Chondrocyte (in vitro differentiated cells): ENCODE data around the gene MTRF1. TPM values are rescaled to one million over a fixed set of nuclear protein-coding genes. Genes with fewer than 3 reads are reported as not detected.

Experiments used
- DNase-seq: peaks from one replicate; pipeline ENCODE4 v3.0.0; 2021; ENCODE audit warnings: mixed read lengths, low spot score
- H3K27ac Mint-ChIP-seq: one replicate; pipeline ENCODE4 v1.8.0; 2021; ENCODE audit warnings: mild to moderate bottlenecking, moderate library complexity, mixed read lengths; ENCODE audit not compliant: unreplicated experiment
- H3K27me3 Mint-ChIP-seq: 2 replicates; pipeline ENCODE4 v1.8.0; 2021; ENCODE audit warnings: low read depth, mixed read lengths
- H3K36me3 Mint-ChIP-seq: 2 replicates; pipeline ENCODE4 v1.8.0; 2021; ENCODE audit warnings: low read depth, mixed read lengths
- H3K4me1 Mint-ChIP-seq: 2 replicates; pipeline ENCODE4 v1.8.0; 2021; ENCODE audit warnings: low read depth, mild to moderate bottlenecking, mixed read lengths
- H3K4me3 Mint-ChIP-seq: one replicate; pipeline ENCODE4 v1.8.0; 2021; ENCODE audit warnings: mild to moderate bottlenecking, moderate library complexity, mixed read lengths; ENCODE audit not compliant: unreplicated experiment
- H3K9me3 Mint-ChIP-seq: 2 replicates; pipeline ENCODE4 v1.8.0; 2021; ENCODE audit warnings: low read depth, mixed read lengths
- total RNA-seq: library from RNA; stranded (reverse); gene quantifications from 3 replicates; pipeline ENCODE4 v1.2.1, GENCODE V29; 2021
- TF ChIP-seq, protein P1 (sequence below): fragments of 200-600 bp; sonication (generic); IDR thresholded peaks from 2 replicates; pipeline ENCODE4 v1.5.0; 2021; ENCODE audit warnings: antibody characterized with exemption, mild to moderate bottlenecking, moderate library complexity

Gene MTRF1
- total RNA-seq, 1 donor from 2014 or later = 8.2 TPM

DNA sequence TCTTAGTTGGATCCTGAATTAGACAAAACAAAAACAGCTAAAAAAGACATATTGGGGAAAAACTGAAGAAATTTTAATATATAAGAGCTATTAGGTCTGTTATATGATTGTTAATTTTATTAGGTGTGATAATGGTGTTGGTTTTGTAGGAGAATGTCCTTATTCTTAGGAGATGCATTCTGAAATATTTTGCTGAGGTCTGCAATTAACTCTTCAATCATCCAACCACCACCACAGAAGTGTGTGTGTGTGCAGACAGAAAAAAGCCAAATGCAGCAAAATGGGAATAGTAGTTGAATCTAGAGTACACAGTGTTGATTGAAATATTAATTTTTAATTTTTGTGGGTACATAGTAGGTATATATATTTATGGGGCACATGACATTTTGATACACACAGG is 56.9 kb downstream of the MTRF1 start:
- Mint-ChIP-seq H3K27me3 (no peaks in the 10 kb centered on the region), H3K9me3 (peaks cover 37% of the 10 kb centered on the region), H3K4me1 (no peaks in the 10 kb centered on the region), H3K27ac (no peak overlapping the region), H3K36me3 (peaks cover 8% of the 10 kb centered on the region), H3K4me3 (no peak overlapping the region)
- TF ChIP-seq, protein P1, sequence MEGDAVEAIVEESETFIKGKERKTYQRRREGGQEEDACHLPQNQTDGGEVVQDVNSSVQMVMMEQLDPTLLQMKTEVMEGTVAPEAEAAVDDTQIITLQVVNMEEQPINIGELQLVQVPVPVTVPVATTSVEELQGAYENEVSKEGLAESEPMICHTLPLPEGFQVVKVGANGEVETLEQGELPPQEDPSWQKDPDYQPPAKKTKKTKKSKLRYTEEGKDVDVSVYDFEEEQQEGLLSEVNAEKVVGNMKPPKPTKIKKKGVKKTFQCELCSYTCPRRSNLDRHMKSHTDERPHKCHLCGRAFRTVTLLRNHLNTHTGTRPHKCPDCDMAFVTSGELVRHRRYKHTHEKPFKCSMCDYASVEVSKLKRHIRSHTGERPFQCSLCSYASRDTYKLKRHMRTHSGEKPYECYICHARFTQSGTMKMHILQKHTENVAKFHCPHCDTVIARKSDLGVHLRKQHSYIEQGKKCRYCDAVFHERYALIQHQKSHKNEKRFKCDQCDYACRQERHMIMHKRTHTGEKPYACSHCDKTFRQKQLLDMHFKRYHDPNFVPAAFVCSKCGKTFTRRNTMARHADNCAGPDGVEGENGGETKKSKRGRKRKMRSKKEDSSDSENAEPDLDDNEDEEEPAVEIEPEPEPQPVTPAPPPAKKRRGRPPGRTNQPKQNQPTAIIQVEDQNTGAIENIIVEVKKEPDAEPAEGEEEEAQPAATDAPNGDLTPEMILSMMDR = no peak
- DNase-seq = no peak

- no peak for DNase-seq
- Mint-ChIP-seq H3K4me3 (no peak overlapping the region), H3K9me3 (peaks cover 18% of the 10 kb centered on the region), H3K4me1 (no peaks in the 10 kb centered on the region), H3K36me3 (peaks cover 2% of the 10 kb centered on the region), H3K27me3 (no peaks in the 10 kb centered on the region), H3K27ac (no peak overlapping the region)
- TF ChIP-seq, protein P1 = no peak
Observed at GRCh38 chr13:41203810-41204209, 59.6 kb downstream of the MTRF1 start.

DNA sequence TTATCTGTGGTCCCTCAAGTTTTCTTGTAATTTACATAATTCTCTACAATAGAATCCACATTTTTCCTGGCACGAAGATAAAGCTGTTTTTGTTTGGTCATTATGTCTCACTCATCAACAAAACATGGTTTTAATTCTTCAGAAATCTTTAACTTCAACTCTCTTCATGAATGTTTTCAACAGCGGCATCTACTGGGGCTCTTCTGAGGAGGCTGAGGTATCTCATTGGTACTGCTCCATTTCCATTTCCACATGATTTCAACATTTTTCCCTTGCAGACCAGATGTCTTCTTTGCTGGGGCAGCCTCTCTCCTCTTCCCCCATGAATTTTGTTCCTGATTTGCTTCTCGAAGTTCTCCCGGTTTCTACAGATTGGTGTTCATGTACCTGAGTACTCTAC is 63.2 kb downstream of the MTRF1 start:
- H3K36me3 Mint-ChIP-seq = no peaks in the 10 kb centered on the region
- no peak overlapping the region for H3K27ac Mint-ChIP-seq
- H3K4me1 Mint-ChIP-seq = no peaks in the 10 kb centered on the region
- no peaks in the 10 kb centered on the region for H3K9me3 Mint-ChIP-seq
- TF ChIP-seq, protein P1 = no peak
- no peaks in the 10 kb centered on the region for H3K27me3 Mint-ChIP-seq
- DNase-seq = no peak
- no peak overlapping the region for H3K4me3 Mint-ChIP-seq

GRCh38 chr13:41199526-41199925 is 63.9 kb downstream of the MTRF1 start:
- no peak overlapping the region for H3K4me3 Mint-ChIP-seq
- TF ChIP-seq, protein P1 = no peak
- no peak overlapping the region for H3K27ac Mint-ChIP-seq
- no peak for DNase-seq
- H3K9me3 Mint-ChIP-seq = no peaks in the 10 kb centered on the region
- no peaks in the 10 kb centered on the region for H3K36me3 Mint-ChIP-seq
- no peaks in the 10 kb centered on the region for H3K27me3 Mint-ChIP-seq
- H3K4me1 Mint-ChIP-seq = peaks cover 2% of the 10 kb centered on the region

- H3K4me1 Mint-ChIP-seq = peaks cover 4% of the 10 kb centered on the region
- DNase-seq = no peak
- peaks cover 1% of the 10 kb centered on the region for H3K36me3 Mint-ChIP-seq
- no peak overlapping the region for H3K4me3 Mint-ChIP-seq
- no peak overlapping the region for H3K27ac Mint-ChIP-seq
- TF ChIP-seq, protein P1 = no peak
- no peaks in the 10 kb centered on the region for H3K9me3 Mint-ChIP-seq
- no peaks in the 10 kb centered on the region for H3K27me3 Mint-ChIP-seq
Observed at GRCh38 chr13:41199079-41199478, 64.3 kb downstream of the MTRF1 start.
